WERI-Rb-1 (cell line): ENCODE measurements around the gene ADAMTSL3.

ENCODE experiments used
- DNase-seq: peaks from one replicate; pipeline ENCODE4 v3.0.0-alpha.2; 2020
- H3K27ac ChIP-seq: fragments of 250-450 bp; sonication (Bioruptor Pico); 2 replicates; pipeline ENCODE4 v1.5.1; 2020; ENCODE audit warnings: mild to moderate bottlenecking, moderate library complexity
- H3K27me3 ChIP-seq: fragments of 250-450 bp; sonication (Bioruptor Pico); 2 replicates; pipeline ENCODE4 v1.5.1; 2021; ENCODE audit warnings: mild to moderate bottlenecking, low read depth, moderate library complexity; ENCODE audit not compliant: insufficient read depth, severe bottlenecking
- H3K36me3 ChIP-seq: fragments of 250-450 bp; sonication (Bioruptor Pico); 2 replicates; pipeline ENCODE4 v1.5.1; 2020; ENCODE audit warnings: mild to moderate bottlenecking, moderate library complexity
- H3K4me3 ChIP-seq: 2 replicates; pipeline ENCODE4 v1.5.1; 2011; ENCODE audit warnings: low read depth, mild to moderate bottlenecking, control low read depth, low read length
- H3K9me3 ChIP-seq: fragments of 250-450 bp; sonication (Bioruptor Pico); 2 replicates; pipeline ENCODE4 v1.5.1; 2021; ENCODE audit warnings: mild to moderate bottlenecking, moderate library complexity; ENCODE audit not compliant: severe bottlenecking
- CTCF ChIP-seq: IDR thresholded peaks from 2 replicates; pipeline ENCODE4 v1.5.1; 2011; ENCODE audit warnings: low read depth, mild to moderate bottlenecking, control low read depth, inconsistent platforms, low read length

Gene ADAMTSL3

GRCh38 chr15:83656192-83656591, 2.3 kb downstream of the ADAMTSL3 start:
- no peak for TF ChIP-seq CTCF
- Histone ChIP-seq H3K27ac (no peak overlapping the region), H3K27me3 (peaks cover 31% of the 10 kb centered on the region), H3K4me3 (no peak overlapping the region), H3K9me3 (no peaks in the 10 kb centered on the region), H3K36me3 (no peaks in the 10 kb centered on the region)
- DNase-seq, result no peak

GRCh38 chr15:83656943-83657528, 3.1 kb downstream of the ADAMTSL3 start:
- no peak for TF ChIP-seq CTCF
- no peak overlapping the region for H3K4me3 ChIP-seq
- no peak for DNase-seq
- peaks cover 29% of the 10 kb centered on the region for H3K27me3 ChIP-seq
- H3K9me3 ChIP-seq, result no peaks in the 10 kb centered on the region
- no peaks in the 10 kb centered on the region for H3K36me3 ChIP-seq
- H3K27ac ChIP-seq, result no peak overlapping the region

- peak; percentile 57 for TF ChIP-seq CTCF
- H3K27me3 ChIP-seq, result peaks cover 26% of the 10 kb centered on the region
- DNase-seq, result no peak
Observed at GRCh38 chr15:83657549-83657948, 3.6 kb downstream of the ADAMTSL3 start.

GRCh38 chr15:83658430-83659416, 4.8 kb downstream of the ADAMTSL3 start:
- no peak for TF ChIP-seq CTCF
- DNase-seq, result no peak

More at GRCh38 chr15:83657549-83657948, 3.6 kb downstream of the ADAMTSL3 start:
- H3K36me3 ChIP-seq, result no peaks in the 10 kb centered on the region
- H3K9me3 ChIP-seq, result no peaks in the 10 kb centered on the region
- no peak overlapping the region for H3K27ac ChIP-seq
- H3K4me3 ChIP-seq, result no peak overlapping the region

GRCh38 chr15:83659417-83659812, 5.5 kb downstream of the ADAMTSL3 start:
- Histone ChIP-seq H3K27me3 (peaks cover 16% of the 10 kb centered on the region), H3K9me3 (no peaks in the 10 kb centered on the region), H3K27ac (no peak overlapping the region), H3K4me3 (no peak overlapping the region), H3K36me3 (no peaks in the 10 kb centered on the region)
- no peak for DNase-seq
- no peak for TF ChIP-seq CTCF

More at GRCh38 chr15:83658430-83659416, 4.8 kb downstream of the ADAMTSL3 start:
- H3K27me3 ChIP-seq, result peaks cover 21% of the 10 kb centered on the region
- no peak overlapping the region for H3K4me3 ChIP-seq
- no peaks in the 10 kb centered on the region for H3K36me3 ChIP-seq
- no peak overlapping the region for H3K27ac ChIP-seq
- H3K9me3 ChIP-seq, result no peaks in the 10 kb centered on the region
